GM12801 (cell line): Measurements from ENCODE around the gene UNC13C.

Experiments used
- TF ChIP-seq, protein P1 (sequence below): IDR thresholded peaks from one replicate; pipeline ENCODE4 v1.5.1; 2011; ENCODE audit warnings: control low read depth; ENCODE audit not compliant: insufficient read length; ENCODE audit errors: extremely low read depth

Gene UNC13C

DNA sequence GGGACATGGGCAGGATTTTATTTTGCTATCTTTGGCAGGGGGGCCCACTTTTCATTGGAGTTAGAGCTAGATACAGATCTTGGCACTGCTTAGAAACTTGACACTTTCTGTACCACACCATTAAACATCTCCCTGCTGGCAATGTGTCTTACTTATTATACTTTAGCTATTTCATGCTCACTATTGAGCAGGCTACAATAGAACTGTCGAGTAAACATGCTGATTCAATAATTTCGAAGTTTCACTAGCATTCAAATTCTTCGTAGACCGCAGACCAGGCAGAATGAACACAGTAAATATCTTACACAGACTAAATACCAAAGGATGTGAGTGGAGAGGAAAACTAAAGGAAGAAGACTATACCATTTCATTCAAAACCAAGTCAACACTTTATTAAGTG lies 180.8 kb downstream of the UNC13C start:
- TF ChIP-seq, protein P1, sequence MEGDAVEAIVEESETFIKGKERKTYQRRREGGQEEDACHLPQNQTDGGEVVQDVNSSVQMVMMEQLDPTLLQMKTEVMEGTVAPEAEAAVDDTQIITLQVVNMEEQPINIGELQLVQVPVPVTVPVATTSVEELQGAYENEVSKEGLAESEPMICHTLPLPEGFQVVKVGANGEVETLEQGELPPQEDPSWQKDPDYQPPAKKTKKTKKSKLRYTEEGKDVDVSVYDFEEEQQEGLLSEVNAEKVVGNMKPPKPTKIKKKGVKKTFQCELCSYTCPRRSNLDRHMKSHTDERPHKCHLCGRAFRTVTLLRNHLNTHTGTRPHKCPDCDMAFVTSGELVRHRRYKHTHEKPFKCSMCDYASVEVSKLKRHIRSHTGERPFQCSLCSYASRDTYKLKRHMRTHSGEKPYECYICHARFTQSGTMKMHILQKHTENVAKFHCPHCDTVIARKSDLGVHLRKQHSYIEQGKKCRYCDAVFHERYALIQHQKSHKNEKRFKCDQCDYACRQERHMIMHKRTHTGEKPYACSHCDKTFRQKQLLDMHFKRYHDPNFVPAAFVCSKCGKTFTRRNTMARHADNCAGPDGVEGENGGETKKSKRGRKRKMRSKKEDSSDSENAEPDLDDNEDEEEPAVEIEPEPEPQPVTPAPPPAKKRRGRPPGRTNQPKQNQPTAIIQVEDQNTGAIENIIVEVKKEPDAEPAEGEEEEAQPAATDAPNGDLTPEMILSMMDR = no peak

DNA sequence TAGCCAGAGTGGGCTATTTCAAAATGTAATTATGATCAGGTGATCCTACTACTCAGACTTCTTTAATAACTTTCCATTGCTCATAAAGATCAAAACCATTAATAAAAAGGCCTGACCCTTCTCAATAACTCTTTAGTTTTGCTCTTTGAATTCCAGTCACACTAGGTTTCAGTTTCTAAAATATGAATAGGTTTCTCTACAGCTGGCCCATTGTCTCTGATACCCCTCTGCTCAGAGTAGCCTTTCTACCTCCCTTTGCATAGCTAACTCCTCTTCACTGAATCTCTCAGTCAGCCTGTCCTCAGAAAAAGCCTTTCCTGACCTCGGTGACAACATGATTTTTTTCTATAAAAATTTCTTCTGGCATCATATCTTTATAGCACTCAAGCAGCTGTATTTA lies 209.1 kb downstream of the UNC13C start:
- TF ChIP-seq, protein P1 = no peak

DNA sequence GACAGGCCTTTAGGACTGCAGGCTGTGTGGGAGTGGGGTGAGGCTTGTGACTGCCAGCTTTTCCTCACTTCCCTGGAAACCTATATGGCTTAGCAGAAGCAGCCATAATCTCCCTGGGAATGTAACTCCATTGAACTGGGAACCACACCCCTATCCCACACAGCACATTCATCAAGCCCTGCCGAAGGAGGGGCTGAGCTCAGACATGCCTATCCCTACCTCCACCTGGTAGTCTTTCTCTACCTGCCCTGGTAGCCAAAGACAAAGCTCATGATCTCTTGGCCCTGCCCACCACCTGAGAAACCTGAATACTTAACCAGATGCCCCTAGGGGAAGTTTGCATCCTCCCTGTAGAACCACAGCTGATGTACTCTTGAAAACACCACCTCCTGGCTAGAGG lies 219.8 kb downstream of the UNC13C start:
- TF ChIP-seq, protein P1 = no peak

DNA sequence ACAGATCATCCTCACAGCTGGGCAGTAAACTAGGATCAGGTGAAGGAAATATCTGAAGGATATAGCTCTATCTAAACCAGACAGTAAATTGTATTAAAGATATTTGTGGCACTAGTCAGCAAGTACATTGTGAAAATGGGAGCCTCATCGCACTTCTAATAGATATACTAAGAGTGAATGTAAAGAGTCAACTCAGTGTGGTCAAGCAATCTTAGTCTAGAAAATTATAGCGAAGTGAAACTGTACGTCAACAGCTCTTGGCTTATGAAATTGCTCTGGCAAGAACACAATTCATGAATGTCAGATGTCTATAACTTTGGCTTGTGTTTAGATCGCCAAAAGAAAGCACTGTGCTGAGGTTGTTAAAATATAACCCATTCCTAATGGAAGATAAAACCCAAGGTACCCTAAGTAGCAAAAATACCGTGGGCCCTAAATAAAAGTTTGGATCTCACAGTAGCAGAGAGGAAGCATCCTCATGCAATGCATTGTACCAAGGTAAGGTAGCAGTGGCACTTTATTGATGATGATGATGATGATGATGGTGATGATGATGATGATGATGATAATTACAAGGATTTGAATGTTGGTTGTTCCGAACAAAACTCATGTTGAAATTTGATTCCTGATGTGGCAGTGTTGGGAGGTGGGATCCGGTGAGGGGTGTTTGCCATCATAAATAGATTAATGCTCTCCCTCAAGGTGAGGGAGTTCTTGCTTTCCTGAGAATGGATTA lies 228.5 kb downstream of the UNC13C start:
- TF ChIP-seq, protein P1 = no peak

DNA sequence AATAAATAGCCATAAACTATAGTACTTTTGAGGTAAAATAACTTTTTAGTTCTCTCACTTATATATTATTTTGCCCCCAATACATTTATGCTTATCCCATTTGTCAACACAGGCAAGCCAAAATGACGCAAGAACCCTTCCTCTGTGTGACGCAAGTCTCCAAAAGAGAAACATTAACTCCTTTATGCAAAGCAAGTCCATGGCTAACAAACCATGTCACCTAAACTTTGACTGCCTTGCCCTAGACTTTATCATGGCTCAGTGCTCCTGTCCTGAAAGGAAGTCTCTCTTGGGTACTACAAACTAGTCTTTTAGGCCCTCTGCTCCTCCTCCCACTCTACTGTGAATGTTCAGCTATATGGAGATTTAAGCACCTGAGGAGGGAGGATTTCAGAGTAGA lies 230.5 kb downstream of the UNC13C start:
- TF ChIP-seq, protein P1 = no peak

DNA sequence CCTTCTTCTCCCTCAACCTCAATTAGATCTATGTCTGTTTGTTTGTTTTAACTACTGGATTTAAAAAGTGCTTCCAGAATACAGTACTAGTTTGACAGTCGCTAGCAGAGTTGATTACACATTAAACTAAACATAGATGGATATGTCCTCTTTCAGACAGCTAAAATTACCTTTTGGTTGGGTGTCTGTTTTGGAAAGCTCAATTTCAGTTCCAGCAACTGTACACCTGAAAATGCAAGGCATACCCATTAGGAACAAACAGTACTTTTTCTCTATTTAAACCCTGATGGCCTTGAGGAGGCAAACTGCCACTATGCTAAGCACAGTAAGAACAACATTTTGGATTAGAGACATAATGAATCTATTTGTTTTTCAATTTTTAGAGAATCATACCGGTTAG lies 234.4 kb downstream of the UNC13C start:
- TF ChIP-seq, protein P1 = no peak

DNA sequence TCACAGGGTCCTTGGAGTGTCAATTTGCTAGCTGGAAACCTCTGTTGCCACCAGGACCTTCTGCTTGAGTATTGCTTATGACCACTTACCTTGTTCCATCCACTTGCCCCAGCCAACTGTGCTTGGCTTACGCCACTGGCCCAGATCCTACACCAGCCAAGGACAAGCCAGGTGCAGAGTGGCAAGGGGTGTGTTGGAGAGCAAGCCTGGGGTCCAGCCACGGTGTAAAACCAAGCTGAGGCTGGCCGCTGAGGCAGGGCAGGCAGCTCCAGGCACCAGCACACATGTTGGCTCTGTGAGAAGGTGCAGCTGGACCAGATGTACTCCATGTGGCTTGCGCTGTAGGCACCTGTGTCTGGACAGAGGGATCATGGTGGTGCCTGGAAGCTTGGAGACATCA lies 248.2 kb downstream of the UNC13C start:
- TF ChIP-seq, protein P1 = no peak
